HG02884 (cell line): Measurements from ENCODE around the gene APOBEC3B.
"Not testable (repeated sequence)": the region's sequence is repeated elsewhere in the genome, so short reads cannot be mapped to it uniquely, and the experiment has no call there.

ENCODE experiments used
- ATAC-seq: cut with Tn5 transposase; IDR thresholded peaks from one replicate; pipeline ENCODE4 v1.9.1; 2021; ENCODE audit warnings: mild to moderate bottlenecking, moderate library complexity; ENCODE audit not compliant: unreplicated experiment

APOBEC3B gene

DNA sequence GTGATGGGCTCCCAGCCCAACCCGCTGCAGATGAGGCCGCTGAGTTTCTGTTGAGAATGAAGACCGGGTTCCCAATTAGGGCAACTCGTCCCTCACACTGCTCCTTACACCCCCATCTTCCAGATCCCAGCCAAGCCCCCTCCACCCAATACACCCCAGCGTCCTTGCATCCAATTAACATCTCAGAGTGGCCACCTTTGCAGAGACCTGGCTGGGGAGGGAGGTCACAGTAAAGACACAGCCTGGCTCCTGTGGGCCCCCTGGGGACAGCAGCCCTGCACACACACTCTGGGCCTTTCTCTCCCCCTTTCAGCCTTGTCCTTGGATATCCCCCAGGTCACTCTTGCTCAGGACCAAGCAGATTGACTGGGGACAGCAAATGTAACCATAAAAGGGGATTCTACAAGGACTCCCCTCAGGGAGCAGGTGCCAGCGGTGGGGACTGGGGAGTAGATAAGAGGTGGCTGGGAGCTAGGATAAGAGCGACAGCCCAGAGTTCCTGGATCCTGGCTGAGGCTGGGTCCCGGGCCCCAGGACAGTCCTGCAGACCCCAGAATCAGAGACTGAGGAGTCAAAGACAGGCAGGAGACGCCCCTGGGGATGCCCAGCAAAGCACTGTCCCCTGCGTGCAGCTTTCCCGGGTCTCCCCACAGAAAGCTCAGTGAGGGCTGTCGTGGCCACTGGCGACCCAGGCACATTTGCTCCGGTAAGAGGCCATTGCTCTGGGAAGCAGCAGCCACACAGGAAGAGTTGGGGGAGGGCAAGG lies 16.4 kb upstream of the APOBEC3B start:
- no peak for ATAC-seq

- no peak for ATAC-seq
Measured at GRCh38 chr22:38966380-38966702, 15.8 kb upstream of the APOBEC3B start.

- no peak for ATAC-seq
Measured at GRCh38 chr22:38966942-38967341, 15.2 kb upstream of the APOBEC3B start.

- ATAC-seq: no peak
Measured at GRCh38 chr22:38967451-38968450, 14.4 kb upstream of the APOBEC3B start.

- no peak for ATAC-seq
Measured at GRCh38 chr22:38968801-38969200, 13.3 kb upstream of the APOBEC3B start.

DNA sequence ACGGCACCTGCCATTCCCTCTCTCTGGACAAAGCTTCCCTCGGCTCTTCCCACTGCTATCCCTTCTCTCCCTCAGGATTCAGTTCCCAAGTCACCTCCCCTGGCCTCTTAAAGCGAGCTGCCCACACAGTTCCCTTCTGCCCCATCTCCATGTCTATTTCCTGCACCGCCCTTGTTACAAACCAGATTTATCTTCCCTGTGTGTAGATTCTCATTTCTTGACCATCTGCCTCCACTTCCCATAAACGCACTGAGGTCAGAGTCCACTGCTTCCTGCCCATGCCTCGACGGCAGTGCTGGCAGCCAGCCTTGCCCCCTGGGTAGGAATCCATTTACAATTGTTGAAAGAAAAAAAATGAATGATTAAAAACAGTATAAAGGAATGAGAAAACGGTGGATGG lies 11.6 kb upstream of the APOBEC3B start:
- no peak for ATAC-seq

- no peak for ATAC-seq
Measured at GRCh38 chr22:38971202-38971601, 10.9 kb upstream of the APOBEC3B start.

DNA sequence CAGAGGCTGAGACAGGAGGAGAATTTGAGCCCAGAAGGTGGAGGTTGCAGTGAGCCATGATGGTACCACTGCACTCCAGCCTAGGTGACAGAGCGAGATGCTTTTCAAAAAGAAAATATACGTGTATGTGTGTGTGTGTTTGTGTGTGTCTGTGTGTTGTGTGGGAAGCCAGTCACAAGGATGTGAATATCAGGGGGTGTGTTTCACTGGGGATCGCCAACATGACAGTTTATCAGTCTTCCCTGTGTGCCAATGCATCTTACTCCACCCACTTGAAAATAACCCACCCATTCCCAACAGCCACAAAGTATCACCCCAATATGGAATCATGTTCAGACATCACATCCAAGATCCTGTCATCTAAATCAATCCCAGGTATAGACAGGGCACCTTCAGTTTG lies 10.4 kb upstream of the APOBEC3B start:
- ATAC-seq: no peak

- no peak for ATAC-seq
Measured at GRCh38 chr22:38972558-38972957, 9.6 kb upstream of the APOBEC3B start.

GRCh38 chr22:38973289-38974169 lies 8.6 kb upstream of the APOBEC3B start:
- ATAC-seq: no peak

- ATAC-seq: no peak
Measured at GRCh38 chr22:38974170-38974825, 7.8 kb upstream of the APOBEC3B start.

- ATAC-seq: no peak
Measured at GRCh38 chr22:38974826-38975175, 7.3 kb upstream of the APOBEC3B start.

DNA sequence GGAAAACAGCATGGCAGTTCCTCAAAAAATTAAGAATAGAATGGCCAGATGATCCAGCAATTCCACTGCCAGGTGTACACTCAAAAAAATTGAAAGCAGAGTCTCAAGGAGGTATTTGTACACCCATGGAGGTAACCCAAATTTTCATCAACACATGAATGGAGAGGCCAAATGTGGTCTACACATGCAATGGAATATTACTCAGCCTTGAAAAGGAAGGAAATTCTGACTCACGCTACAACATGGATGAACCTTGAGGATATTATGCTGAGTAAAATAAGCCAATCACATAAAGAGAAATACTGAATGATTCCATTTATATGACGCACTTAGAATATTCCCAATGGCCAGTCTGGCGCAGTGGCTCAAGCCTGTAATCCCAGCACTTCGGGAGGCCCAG lies 4.9 kb upstream of the APOBEC3B start:
- ATAC-seq: not testable (repeated sequence)

GRCh38 chr22:38980587-38980986 lies 1.6 kb upstream of the APOBEC3B start:
- not testable (repeated sequence) for ATAC-seq

- ATAC-seq: no peak
Measured at GRCh38 chr22:38981005-38981991, 849 bp upstream of the APOBEC3B start.

GRCh38 chr22:38984224-38984623 lies 2.1 kb downstream of the APOBEC3B start:
- ATAC-seq: no peak

DNA sequence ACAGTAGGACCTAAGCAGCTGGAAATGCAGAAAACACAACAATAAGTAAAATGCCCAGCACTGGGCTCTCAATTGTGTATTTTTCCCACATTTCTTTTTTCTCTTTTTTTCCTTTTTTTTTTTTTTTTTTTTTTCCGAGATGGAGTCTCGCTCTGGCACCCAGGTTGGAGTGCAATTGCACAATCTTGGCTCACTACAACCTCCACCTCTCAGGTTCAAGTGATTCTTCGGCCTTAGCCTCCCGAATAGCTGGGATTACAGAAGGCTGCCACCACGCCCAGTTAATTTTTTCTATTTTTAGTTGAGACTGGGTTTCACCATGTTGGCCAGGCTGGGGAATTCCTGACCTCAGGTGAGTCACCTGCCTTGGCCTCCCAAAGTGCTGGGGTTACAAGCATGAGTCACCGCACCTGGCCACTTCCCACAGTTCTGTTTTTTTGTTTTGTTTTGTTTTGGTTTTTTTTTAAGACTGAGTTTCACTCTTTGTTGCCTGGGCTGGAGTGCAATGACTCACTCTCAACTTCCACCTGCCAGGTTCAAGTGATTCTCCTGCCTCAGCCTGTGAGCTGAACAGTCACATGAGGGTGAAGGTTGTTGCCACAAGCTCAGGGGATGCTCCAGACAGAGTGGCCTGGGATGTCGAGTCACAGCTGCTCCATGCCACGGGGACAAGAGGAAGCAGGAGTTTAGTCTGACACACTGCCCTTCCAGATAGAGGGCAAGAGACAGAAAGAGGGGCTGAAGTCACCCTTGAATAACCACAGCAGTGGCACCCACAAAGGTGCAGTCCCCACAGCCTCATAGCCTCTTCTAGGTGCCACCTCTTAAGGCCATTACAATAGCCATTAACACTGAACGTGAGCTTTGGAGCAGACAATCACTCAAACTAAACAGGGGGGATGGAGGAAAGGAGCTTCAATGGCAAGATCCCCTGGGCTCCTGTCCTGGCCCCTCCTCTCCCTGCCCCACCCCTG lies 2.9 kb downstream of the APOBEC3B start:
- peak; percentile 53 for ATAC-seq

GRCh38 chr22:38986629-38987028 lies 4.5 kb downstream of the APOBEC3B start:
- ATAC-seq: no peak
